CD1c-positive myeloid dendritic cell (primary cell): ENCODE results near the gene CENPH.
"Not testable (repeated sequence)": the region's sequence is repeated elsewhere in the genome, so short reads cannot be mapped to it uniquely, and the experiment has no call there.

ENCODE experiments used
- DNase-seq: peaks from one replicate; pipeline ENCODE4 v3.0.0-alpha.2; 2016; ENCODE audit errors: extremely low spot score

CENPH gene

GRCh38 chr5:69209602-69210001, 20.2 kb downstream of the CENPH start:
- no peak for DNase-seq

DNA sequence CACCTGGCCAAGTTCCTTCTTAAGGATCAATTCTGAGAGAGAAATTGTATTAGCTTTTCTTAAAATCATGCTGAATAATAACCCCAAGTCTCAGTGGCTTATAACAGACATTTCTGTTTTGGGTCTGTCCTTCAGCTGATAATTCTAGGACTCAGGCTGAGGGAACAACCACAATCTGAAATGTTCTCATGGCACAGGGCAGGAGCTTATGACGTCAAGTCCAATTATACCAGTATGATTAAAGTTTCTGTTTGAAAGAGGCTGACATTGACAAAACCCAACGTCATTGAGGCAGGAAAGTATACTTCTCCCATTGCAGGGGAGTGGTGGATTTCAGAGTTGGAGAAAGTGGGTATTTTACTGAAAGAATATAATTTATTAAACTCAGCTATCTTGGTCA, 21.8 kb downstream of the CENPH start:
- DNase-seq: no peak

DNA sequence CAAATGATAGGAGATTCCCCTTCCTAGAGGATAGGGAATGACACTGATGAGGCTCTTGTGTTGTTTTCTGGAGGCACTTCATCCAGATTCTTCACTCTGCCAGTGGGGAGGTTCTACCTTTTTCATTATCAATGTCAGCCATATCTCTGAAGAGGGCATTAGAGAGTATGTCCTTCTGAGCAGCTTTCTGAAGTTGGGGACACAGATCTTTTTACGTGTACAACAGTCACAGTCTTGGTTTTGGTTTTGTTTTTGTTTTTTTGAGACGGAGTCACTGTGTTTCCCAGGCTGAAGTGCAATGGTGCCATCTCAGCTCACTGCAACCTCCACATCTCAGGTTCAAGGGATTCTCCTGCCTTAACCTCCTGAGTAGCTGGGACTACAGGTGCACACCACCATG, 22.6 kb downstream of the CENPH start:
- DNase-seq: no peak

GRCh38 chr5:69213513-69214215, 24.3 kb downstream of the CENPH start:
- DNase-seq: no peak

- DNase-seq: no peak
Observed at GRCh38 chr5:69217151-69217511, 27.7 kb downstream of the CENPH start.

GRCh38 chr5:69217548-69218526, 28.5 kb downstream of the CENPH start:
- DNase-seq: peak; percentile 97

DNA sequence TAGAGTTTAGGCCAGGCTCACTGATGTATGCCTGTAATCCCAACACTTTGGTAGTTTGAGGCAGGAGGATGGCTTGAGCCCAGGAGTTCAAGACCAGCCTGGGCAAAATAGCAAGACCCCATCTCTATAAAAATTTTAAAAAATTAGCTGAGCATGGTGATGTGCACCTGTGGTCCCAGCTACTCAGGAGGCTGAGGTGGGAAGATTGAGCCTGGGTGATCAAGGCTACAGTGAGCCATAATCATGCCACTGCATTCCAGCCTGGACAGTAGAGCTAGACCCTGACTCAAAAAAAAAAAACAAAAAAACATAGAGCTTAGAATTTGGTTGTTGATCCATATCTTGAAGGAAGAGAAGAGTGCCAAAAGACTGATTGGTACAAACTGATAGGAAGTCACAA, 30.6 kb downstream of the CENPH start:
- no peak for DNase-seq

- not testable (repeated sequence) for DNase-seq
Observed at GRCh38 chr5:69220371-69220770, 31.0 kb downstream of the CENPH start.

GRCh38 chr5:69220833-69221232, 31.4 kb downstream of the CENPH start:
- DNase-seq: not testable (repeated sequence)

- no peak for DNase-seq
Observed at GRCh38 chr5:69224520-69224919, 35.1 kb downstream of the CENPH start.

DNA sequence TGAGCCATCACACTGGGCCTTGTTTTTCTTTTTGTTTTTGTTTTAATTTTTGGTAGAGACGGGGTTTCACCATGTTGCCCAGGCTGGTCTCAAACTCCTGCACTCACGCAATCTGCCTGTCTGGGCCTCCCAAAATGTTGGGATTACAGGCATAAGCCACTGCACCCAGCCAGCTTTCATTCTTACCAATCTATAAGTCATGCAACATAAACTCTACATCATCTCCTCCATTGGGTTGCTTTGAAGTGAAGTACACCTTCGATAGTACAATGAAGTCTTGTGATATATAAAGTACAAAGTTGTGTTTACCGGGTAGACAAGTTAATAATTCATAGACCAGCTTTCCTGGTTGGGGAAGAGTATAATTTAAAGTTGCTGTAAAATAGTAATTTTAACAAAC, 36.5 kb downstream of the CENPH start:
- no peak for DNase-seq

DNA sequence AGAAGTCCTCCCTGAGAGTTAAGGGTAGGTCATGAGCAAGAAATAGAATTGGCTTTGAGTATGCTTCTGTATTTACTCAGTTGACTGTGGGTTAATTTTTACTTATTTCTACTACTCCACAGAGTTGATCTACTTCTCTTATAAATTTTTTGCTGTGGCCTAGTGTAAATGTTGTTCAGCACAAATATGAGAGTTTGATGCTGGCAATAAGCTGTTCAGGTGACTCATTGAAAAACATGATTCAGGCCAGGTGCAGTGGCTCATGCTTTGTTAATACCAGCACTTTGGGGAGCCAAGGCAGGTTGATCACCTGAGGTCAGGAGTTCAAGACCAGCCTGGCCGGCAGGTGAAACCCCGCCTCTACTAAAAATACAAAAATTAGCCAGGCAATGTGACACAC, 40.8 kb downstream of the CENPH start:
- DNase-seq: no peak

- no peak for DNase-seq
Observed at GRCh38 chr5:69231281-69231680, 41.9 kb downstream of the CENPH start.

GRCh38 chr5:69231851-69232250, 42.5 kb downstream of the CENPH start:
- DNase-seq: no peak

DNA sequence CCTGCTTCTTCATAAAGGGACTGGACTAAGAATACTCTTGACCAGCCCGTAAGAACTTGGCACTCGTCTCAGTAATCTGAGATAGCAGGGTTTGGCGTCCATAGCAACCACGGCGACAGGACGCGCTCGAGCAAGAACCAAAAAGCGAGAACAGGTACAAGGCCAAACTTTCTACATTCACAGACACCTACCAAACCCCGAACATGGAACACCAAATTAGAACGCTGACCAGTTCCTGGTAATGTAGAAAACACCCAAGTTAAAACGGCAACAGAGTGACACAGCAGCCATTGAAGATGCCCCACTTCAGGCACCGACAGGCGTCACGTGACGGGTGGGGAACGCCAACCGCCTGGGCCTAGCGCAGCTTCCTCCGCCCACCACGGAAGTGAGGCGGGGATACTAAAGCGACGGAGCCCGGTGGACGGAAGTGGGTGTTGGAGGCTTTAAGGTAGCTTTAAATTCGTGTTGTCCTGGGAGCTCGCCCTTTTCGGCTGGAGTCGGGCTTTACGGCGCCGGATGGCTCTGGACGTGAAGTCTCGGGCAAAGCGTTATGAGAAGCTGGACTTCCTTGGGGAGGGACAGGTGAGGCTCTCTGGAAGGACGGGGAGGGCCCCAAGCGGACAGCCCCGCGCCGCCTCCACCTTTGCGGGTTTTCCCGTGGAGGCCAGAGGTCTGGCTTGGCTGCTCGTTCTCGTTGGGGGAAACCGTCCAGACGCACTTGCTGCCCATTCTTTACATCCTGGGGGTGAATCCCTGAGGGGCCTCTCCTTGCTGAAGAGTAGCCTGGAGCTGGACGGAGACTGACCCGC, 45.3 kb downstream of the CENPH start, which contains the start of gene CDK7:
CDK7 (plus strand) TSS at position 430 of the 812 bp plus-strand sequence; CDS start at position 520, 90 bp downstream.
- peak; percentile 97 for DNase-seq

DNA sequence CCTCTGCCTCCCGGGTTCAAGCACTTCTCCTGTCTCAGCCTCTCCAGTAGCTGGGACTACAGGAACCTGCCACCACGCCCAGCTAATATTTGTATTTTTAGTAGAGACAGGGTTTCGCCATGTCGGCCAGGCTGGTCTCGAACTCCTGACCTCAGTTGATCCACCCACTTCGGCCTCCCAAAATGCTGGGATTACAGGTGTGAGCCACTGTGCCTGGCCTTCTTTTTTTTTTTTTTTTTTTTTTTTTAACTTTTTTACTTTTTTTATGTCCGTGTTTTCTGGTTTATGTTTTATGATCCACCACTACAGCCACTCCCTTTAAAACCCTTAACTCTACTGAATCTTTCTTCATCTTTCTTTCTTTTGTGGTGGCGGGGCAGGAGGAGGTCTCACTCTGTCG, 47.4 kb downstream of the CENPH start:
- DNase-seq: not testable (repeated sequence)

DNA sequence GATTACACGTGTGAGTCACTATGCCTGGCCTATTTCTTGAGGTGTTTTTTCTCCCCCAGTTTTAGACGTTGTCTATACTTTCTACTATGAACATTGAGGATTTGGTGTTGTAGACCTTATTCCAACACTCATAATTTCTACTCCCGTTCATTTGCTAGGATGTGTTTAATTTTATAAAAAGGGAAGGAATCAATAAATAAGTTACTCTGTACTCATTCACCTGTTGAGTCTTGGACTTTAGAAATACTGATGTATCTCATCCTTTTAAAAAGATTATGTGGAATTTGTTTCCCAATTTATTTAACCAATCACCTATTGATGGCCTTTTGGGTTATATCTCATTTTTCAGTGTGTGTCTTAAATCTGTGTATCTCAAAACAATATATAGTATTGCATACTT, 48.5 kb downstream of the CENPH start:
- no peak for DNase-seq

- DNase-seq: no peak
Observed at GRCh38 chr5:69238760-69239251, 49.4 kb downstream of the CENPH start.

DNA sequence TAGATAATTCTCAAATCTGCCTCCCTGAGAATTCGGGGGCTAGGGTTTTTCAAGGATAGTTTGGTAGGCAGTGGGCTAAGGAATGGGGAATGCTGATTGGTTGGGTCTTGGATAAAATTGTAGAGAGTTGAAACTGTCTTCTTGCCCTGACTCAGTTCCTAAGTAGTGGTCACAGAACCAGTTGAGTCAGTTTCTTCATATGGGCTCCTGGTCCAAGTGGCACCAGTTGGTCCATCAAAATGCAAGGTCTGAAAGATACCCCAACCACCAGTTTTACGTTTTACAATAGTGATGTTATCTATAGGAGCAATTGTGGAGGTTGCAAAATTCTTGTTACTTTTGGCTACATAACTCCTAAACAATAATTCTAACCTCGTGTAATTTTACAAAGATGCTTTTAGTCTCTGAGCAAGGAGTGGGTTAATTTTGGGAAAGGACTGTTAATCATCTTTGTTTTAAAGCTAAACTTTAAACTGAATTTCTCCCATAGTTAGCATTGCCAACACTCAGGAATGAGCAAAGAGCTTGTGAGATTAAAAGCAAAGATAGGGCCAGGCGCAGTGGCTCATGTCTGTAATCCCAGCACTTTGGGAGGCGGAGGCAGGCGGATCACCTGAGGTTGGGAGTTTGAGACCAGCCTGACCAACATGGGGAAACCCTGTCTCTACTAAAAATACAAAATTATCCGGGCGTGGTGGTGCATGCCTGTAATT, 53.0 kb downstream of the CENPH start:
- no peak for DNase-seq

GRCh38 chr5:69245031-69245430, 55.6 kb downstream of the CENPH start:
- no peak for DNase-seq

DNA sequence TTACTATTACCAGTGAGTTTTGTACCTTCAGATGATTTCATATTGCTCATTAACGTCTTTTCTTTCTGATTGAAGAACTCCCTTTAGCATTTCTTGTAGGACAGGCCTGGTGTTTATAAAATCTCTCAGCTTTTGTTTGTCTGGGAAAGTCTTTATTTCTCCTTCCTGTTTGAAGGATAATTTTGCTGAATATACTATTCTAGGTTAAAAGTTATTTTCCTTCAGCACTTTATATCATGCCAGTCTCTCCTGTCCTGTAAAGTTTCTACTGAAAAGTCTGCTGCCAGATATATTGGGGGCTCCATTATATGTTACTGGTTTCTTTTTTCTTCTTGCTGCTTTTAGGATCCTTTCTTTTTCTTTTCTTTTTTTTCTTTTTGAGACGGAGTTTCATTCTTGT, 58.6 kb downstream of the CENPH start:
- DNase-seq: no peak
